Activated B cell treated with CpG ODN at 0.5 μM for 24 hours (primary cell): ENCODE measurements around the gene ACSL1. TPM values are rescaled to one million over a fixed set of nuclear protein-coding genes. Genes with fewer than 3 reads are reported as not detected.

Experiments used
- ATAC-seq: fragments of 200-7000 bp; cut with Tn5 transposase; one replicate; pipeline ENCODE4 v1.10.0; 2021; ENCODE audit warnings: low read depth, mild to moderate bottlenecking, moderate library complexity
- CTCF ChIA-PET: fragments of 350-600 bp; sonication (Branson Sonifier 250); formaldehyde crosslinking; loops from one replicate; lab custom pipeline; 2021; ENCODE audit warnings: antibody characterized with exemption; lab: Charles Lee
- POLR2A ChIA-PET: fragments of 350-600 bp; sonication (Branson Sonifier 250); formaldehyde crosslinking; loops from one replicate; lab custom pipeline; 2021; ENCODE audit warnings: antibody characterized with exemption; lab: Charles Lee
- DNase-seq: peaks from one replicate; pipeline ENCODE4 v3.0.0; 2022
- H3K27ac Mint-ChIP-seq: one replicate; pipeline ENCODE4 v1.8.0; 2020; ENCODE audit warnings: mixed read lengths
- H3K27me3 Mint-ChIP-seq: one replicate; pipeline ENCODE4 v1.8.0; 2021; ENCODE audit warnings: mixed read lengths
- H3K36me3 Mint-ChIP-seq: one replicate; pipeline ENCODE4 v1.8.0; 2021; ENCODE audit warnings: low read depth, mixed read lengths
- H3K4me1 Mint-ChIP-seq: one replicate; pipeline ENCODE4 v1.8.0; 2021; ENCODE audit warnings: mixed read lengths
- H3K4me3 Mint-ChIP-seq: one replicate; pipeline ENCODE4 v1.8.0; 2020; ENCODE audit warnings: mild to moderate bottlenecking, mixed read lengths
- H3K9me3 Mint-ChIP-seq: one replicate; pipeline ENCODE4 v1.8.0; 2020; ENCODE audit warnings: mixed read lengths
- intact Hi-C: fragments of 100-400 bp; cut with micrococcal nuclease; formaldehyde crosslinking; loops from one replicate; pipeline ENCODE4 v1.15.1; 2024
- total RNA-seq: library from RNA; stranded (reverse); gene quantifications from 2 replicates; pipeline ENCODE4 v1.2.3, GENCODE V29; 2022
- TF ChIP-seq, protein P1 (sequence below): fragments of 200-600 bp; IDR thresholded peaks from one replicate; pipeline ENCODE4 v1.8.0; 2022; ENCODE audit warnings: antibody characterized with exemption, mild to moderate bottlenecking

ACSL1 gene
- total RNA-seq, 1 donor from 2014 or later: 47.0 TPM

DNA sequence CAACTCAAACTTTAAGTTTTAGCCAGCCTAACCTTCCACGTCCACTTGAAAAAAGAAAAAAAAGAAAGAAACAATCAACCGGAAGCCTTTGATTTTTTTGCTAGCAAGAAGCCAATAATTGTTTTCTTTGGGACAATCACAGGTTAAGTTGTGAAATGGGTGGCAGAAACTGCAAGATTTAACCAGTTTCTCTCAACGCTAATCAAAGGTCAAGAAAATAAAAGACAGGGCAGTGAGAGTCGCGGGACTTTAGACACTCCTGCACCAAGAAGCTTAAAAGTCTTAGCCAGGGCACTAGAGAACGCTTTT is 1.0 kb downstream of the ACSL1 start:
- intact Hi-C loops: loop anchor here (1.0 to 10.0 kb wide), 15 partner anchors 7 to 1380 kb away; partner anchors contain the start of genes CASP3, CCDC110, CDKN2AIP and CENPU
- ATAC-seq (no peak), DNase-seq (no peak)
- H3K4me3 Mint-ChIP-seq: peak overlapping the region; percentile 94
- H3K36me3 Mint-ChIP-seq: peaks cover 6% of the 10 kb centered on the region
- H3K9me3 Mint-ChIP-seq: no peaks in the 10 kb centered on the region
- ChIA-PET CTCF (interaction anchor here (0.6 to 0.9 kb wide), 2 partner anchors 31 to 79 kb away, joined by 4 read pairs; no protein-coding TSS in a partner anchor), POLR2A (interaction anchor here (0.6 to 4.9 kb wide), 8 partner anchors 9 to 497 kb away, joined by 3 to 126 read pairs (median 5); partner anchors contain the start of genes CASP3 and PRIMPOL)
- TF ChIP-seq, protein P1, sequence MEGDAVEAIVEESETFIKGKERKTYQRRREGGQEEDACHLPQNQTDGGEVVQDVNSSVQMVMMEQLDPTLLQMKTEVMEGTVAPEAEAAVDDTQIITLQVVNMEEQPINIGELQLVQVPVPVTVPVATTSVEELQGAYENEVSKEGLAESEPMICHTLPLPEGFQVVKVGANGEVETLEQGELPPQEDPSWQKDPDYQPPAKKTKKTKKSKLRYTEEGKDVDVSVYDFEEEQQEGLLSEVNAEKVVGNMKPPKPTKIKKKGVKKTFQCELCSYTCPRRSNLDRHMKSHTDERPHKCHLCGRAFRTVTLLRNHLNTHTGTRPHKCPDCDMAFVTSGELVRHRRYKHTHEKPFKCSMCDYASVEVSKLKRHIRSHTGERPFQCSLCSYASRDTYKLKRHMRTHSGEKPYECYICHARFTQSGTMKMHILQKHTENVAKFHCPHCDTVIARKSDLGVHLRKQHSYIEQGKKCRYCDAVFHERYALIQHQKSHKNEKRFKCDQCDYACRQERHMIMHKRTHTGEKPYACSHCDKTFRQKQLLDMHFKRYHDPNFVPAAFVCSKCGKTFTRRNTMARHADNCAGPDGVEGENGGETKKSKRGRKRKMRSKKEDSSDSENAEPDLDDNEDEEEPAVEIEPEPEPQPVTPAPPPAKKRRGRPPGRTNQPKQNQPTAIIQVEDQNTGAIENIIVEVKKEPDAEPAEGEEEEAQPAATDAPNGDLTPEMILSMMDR: no peak
- no peaks in the 10 kb centered on the region for H3K27me3 Mint-ChIP-seq
- H3K27ac Mint-ChIP-seq: peak overlapping the region; percentile 91
- H3K4me1 Mint-ChIP-seq: peaks cover 51% of the 10 kb centered on the region

DNA sequence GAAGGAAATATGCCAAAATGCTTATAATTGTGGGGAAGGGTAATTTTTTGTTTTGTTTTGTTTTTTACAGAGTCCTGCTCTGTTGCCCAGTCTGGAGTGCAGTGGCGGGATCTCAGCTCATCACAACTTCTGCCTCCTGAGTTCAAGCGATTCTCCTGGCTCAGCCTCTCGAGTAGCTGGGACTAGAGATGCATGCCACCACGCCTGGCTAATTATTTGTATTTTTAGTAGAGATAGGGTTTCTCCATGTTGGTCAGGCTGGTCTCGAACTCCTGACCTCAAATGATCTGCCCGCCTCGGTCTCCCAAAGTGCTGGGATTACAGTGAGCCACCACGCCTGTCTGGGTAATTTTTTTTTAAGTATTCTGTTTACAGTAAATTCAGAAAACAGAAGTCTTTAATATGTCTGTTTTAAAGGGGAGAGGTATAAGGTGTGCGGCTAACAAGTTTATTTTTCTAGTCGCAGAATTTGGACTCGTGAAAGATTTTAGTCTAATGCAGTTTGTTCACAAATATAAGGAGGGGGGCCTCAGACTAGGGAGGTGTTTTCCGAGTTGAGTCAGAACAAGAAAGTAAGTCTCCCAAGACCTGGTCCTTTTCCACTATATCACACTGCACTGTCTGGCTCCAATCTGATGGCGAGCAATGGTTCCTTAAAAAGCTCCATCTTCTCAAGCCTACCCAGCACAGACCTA is 1.5 kb downstream of the ACSL1 start:
- ChIA-PET POLR2A (interaction anchor here (0.6 to 4.9 kb wide), 8 partner anchors 9 to 174 kb away, joined by 3 to 126 read pairs (median 5); partner anchors contain the start of genes CASP3 and PRIMPOL), CTCF (interaction anchor here (0.6 to 0.9 kb wide), 2 partner anchors 32 to 79 kb away, joined by 4 read pairs; no protein-coding TSS in a partner anchor)
- Mint-ChIP-seq H3K27me3 (no peaks in the 10 kb centered on the region), H3K9me3 (no peaks in the 10 kb centered on the region), H3K4me1 (peaks cover 56% of the 10 kb centered on the region), H3K27ac (peak overlapping the region; percentile 91), H3K36me3 (peaks cover 6% of the 10 kb centered on the region), H3K4me3 (peak overlapping the region; percentile 94)
- intact Hi-C loops: loop anchor here (1.0 to 10.0 kb wide), 11 partner anchors 19 to 1379 kb away; partner anchors contain the start of genes CASP3, CDKN2AIP, CFAP97 and ING2
- DNase-seq (no peak), ATAC-seq (peak; percentile 4)
- TF ChIP-seq, protein P1: no peak

DNA sequence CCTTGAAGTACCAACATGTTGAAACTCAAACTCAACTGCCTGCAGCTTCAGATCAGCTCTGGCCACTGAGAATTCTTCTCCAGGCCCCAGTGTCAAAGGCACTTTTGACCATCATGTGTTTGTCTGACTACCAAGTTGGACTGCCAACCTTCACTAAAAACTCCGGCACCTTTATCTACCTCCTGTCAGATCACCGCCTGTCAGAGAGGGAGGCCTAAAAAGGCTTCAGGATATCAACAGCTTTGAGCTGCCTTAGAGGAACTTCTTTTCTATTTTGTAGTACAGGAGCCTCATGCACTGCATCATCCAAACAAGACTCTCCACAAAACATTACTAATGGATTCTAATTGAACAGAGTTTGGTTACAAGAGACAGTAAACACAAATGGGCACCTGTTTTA is 2.8 kb downstream of the ACSL1 start:
- no peak for DNase-seq
- Mint-ChIP-seq H3K27ac (no peak overlapping the region), H3K9me3 (no peaks in the 10 kb centered on the region), H3K4me3 (peak overlapping the region; percentile 94), H3K4me1 (peaks cover 65% of the 10 kb centered on the region), H3K36me3 (peaks cover 6% of the 10 kb centered on the region), H3K27me3 (no peaks in the 10 kb centered on the region)
- TF ChIP-seq, protein P1: no peak
- POLR2A ChIA-PET: interaction anchor here (0.8 to 4.9 kb wide), 2 partner anchors 8 to 323 kb away, joined by 3 to 31 read pairs; no protein-coding TSS in a partner anchor
- ATAC-seq: no peak
- intact Hi-C loops: loop anchor here (5.0 to 10.0 kb wide), 5 partner anchors 286 to 1378 kb away; partner anchors contain the start of genes CDKN2AIP, CFAP97, ING2 and IRF2
- CTCF ChIA-PET: interaction anchor here (1.9 kb wide), 1 partner anchor 78 kb away, joined by 4 read pairs; no protein-coding TSS in a partner anchor

DNA sequence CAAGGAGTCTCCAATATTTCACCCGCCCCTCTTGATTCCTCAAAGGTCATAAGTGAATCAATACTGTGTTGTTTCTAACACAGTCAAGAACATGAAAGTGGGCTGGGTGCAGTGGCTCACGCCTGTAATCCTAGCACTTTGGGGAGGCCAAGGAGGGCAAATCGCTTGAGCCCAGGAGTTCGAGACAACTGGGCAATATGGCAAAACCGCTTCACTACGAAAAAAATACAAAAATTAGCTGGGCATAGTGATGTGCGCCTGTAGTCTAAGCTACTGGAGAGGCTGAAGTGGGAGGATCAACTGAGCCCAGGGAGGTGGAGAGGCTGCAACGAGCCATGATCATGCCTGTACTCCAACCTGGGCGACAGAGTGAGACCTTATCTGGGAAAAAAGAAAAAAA is 3.4 kb downstream of the ACSL1 start:
- POLR2A ChIA-PET: interaction anchor here (0.7 to 4.9 kb wide), 4 partner anchors 7 to 323 kb away, joined by 3 to 31 read pairs (median 3); no protein-coding TSS in a partner anchor
- no peak for ATAC-seq
- intact Hi-C loops: loop anchor here (5.0 to 10.0 kb wide), 5 partner anchors 285 to 1378 kb away; partner anchors contain the start of genes CDKN2AIP, CFAP97, ING2 and IRF2
- Mint-ChIP-seq H3K9me3 (no peaks in the 10 kb centered on the region), H3K27me3 (no peaks in the 10 kb centered on the region), H3K4me3 (no peak overlapping the region), H3K4me1 (peaks cover 69% of the 10 kb centered on the region), H3K27ac (no peak overlapping the region), H3K36me3 (peaks cover 6% of the 10 kb centered on the region)
- CTCF ChIA-PET: interaction anchor here (1.9 kb wide), 1 partner anchor 77 kb away, joined by 4 read pairs; no protein-coding TSS in a partner anchor
- TF ChIP-seq, protein P1: no peak
- no peak for DNase-seq
